NCI-H345 (cell line): ENCODE results near the gene MYO18B.
A peak's percentile ranks its signal among the peaks of the same experiment; 100 is the strongest.

Experiments used
- DNase-seq: peaks from one replicate; lab custom pipeline; 2025; lab: John Stamatoyannopoulos, UW

Gene MYO18B

DNA sequence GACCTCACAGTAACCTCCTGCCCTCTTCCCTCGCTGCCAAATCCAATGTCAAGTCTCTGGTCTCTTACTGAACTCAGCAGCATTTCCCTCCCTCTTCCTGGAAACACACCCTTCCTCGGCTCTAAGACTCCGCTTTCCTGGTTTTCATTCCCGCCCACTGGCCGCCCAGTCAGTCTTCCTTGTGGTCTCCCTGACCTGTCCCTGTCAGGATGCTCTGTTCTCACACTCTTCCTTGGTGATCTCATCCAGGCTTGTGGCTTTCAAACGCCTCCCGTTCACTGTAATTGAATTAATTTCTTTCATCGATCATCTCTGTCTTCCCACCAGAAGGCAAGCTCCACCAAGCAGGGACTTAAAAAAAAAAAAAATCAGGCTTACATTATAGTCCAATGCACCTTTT is 33.5 kb downstream of the MYO18B start:
- DNase-seq = no peak

DNA sequence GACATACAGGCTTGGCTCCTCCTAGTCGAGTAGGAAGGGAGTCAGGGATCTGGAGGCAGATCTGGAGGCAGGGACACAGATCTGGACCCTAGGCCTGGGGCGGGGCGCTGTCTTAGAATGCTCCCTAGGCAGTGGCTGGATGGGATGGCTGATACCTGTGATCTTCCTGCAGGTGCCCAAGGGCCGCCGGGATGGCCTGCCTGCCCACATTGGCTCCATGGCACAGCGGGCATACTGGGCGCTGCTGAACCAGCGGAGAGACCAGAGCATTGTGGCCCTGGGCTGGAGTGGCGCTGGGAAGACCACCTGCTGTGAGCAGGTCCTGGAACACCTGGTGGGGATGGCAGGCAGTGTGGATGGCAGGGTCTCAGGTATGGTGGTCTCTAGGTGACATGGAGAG is 35.4 kb downstream of the MYO18B start:
- no peak for DNase-seq

DNA sequence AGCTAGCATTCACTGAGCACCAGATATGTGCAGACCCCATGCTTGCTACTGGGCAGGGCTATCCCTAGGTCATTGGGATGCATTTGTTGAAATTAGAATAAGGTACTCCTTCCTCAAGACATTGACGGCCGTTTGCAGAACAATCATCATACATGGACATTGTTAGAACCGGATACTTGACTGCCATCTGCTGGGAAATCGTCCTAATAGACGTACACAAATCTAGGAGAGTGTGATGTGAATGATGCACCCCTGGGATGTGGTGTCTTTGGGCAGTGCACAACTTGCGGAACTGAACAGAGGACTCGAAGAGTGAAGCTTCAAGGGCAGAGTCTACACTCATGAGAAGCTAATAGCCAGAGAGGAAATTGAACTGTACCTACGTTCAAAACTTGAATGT is 35.9 kb downstream of the MYO18B start:
- no peak for DNase-seq

DNA sequence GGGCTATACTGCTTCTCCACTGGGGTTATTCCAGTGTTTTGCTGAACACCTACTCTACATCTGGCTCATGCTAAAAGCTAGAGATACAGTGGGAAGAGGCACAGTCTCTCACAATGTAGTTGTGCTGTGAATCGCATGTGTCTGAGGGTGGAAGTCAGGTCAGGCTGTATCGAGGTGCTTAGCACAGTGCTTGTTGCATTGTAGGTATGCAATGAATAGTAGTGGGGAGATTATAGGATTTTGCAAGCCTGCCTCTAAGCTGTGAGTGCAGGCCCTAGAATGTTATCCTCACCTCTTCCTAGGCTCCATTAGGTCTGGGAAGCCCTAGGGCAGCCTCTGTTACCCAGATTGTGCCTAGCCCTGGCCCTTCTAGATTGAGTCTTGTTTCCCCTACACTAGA is 37.4 kb downstream of the MYO18B start:
- no peak for DNase-seq

DNA sequence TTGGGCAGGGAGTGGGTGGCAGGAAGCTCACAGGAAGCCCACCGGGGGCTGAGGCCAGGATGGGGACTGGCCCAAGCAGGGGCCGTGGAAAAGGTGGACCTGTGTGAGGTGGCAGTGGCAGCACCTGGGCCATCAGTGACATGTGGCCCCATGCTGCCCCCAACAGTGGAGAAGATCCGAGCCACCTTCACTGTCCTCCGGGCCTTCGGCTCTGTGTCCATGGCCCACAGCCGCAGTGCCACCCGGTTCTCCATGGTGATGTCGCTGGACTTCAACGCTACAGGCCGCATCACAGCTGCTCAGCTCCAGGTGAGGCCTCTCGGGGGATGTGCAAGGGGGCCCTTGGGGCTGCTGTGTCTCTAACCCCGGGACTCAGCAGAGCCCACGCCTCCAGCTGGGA is 37.9 kb downstream of the MYO18B start:
- no peak for DNase-seq

DNA sequence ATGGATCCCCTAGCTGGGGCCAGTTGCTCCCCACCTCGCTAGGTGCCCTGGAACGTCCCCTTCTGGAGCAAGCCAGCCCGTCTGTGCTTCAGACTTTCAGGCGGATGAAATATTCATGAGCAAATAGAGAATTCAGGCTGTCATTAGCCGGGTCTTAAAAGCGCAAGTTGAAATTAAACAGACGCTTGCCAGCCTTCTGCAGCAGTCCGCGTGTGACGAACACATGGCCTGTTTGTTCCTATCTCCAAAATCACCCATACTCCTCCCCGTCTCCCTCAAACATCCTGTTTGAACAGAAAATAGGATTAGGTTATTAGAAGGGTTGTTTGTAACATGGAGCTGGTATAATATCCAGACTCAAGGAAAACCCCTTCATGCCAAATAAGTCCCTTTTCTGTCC is 38.7 kb downstream of the MYO18B start:
- DNase-seq = no peak

DNA sequence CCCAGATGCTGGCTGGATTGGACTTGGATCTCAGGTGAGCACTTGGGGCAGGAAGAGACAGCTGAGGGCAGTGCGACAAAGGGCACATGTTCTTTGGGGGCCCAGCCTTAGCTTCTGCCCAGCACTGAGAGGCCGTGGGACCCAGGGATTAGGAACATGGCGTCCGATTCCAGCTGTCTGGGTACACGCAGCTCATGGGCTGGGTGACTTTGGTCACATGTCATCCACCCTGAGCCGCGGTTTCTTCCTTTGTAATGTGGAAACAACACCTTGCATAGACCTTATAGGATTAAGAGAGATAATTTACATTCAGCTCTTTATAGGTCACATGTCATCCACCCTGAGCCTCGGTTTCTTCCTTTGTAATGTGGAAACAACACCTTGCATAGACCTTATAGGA is 39.8 kb downstream of the MYO18B start:
- DNase-seq = no peak

DNA sequence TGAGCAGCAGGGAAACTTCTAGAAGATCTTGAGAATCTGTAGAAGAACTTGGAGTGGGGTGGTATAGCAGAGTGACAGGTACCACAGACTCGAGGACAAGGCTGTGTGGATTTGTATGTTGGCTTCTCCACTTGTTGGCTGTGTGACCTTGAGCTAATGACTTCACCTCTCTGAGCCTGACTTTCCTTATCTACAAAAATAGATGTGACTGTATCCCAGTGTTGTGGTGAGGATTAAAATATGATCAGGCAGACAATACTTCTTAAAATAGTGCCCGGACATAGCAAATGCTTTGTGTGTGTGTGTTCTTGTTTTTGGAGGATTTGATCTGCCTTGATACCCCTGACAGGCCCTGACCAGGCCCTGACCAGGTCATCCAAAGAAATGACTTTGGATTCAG is 40.8 kb downstream of the MYO18B start:
- no peak for DNase-seq

DNA sequence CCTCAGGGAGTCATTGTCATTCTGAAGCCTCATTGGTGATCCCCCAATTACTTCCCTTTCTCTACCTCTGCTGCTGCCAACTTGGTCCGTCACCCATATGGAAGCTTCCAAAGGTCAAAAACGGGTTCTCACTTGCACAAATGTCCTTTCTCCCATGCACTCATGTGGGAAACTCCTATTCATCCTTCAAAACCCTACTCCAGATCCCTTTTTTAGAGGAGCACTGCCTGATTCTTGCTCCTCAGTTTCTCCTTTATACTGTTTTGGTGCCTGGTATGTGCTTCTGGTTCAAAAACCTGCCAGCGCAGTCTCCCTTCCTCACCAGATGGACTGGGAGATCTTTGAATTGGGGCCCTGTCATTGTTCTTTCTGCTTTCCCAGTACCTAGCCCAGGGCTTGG is 41.9 kb downstream of the MYO18B start:
- no peak for DNase-seq

DNA sequence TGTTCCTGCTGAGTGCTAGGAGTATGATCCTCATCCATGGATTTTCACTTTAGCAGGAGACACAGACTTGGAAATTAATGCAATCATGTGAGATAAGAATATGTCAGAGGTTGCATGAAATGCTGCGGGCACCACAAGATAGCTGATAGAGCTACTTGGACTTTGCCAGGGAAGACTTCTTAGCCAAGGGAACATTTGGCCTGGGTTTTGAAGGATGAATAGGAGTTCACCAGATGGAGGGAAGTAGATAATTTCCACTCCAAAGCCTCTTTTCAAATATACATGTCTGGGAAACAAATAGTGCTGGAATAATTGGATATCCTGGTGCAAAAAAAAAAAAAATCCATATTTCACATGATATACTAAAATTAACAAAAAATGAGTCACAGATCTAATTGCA is 44.2 kb downstream of the MYO18B start:
- no peak for DNase-seq

DNA sequence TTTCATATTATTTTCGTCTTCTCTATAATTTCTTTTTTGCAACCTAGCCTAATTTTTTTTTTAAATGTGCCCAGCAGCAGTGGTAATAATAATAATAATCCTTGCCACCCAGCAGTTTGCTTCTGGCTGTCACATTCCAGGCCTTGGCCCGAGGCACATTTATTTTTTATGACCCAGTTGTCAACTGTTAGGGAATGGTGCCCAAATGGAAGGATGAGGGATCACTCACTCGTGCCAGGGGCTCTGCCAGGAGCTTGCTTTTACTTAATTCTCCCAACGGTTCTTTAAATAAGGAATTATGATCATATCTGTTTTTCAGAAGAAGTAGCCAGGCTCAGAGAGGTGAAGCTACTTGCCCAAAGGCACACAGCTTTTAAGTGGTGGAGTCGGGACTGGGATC is 49.6 kb downstream of the MYO18B start:
- no peak for DNase-seq

DNA sequence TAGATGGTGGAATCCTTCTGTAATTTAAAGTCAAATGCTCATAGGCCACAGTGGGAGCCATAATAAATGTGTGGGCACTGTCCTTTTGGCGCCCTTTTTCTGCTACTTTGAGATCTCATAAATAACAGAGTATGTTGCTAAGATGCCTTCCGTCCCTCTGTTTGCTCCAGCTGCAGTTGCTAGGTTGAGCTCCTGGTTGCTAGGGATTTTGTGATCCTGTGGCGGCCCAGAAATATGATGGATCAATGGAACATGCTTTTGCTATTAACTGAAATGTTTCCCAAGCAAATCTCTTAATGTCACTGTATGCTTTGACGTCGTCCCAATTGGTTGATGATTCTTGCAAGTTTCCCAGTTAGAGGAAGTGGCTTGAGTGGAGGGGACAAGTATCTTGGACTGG is 53.5 kb downstream of the MYO18B start:
- DNase-seq = no peak

DNA sequence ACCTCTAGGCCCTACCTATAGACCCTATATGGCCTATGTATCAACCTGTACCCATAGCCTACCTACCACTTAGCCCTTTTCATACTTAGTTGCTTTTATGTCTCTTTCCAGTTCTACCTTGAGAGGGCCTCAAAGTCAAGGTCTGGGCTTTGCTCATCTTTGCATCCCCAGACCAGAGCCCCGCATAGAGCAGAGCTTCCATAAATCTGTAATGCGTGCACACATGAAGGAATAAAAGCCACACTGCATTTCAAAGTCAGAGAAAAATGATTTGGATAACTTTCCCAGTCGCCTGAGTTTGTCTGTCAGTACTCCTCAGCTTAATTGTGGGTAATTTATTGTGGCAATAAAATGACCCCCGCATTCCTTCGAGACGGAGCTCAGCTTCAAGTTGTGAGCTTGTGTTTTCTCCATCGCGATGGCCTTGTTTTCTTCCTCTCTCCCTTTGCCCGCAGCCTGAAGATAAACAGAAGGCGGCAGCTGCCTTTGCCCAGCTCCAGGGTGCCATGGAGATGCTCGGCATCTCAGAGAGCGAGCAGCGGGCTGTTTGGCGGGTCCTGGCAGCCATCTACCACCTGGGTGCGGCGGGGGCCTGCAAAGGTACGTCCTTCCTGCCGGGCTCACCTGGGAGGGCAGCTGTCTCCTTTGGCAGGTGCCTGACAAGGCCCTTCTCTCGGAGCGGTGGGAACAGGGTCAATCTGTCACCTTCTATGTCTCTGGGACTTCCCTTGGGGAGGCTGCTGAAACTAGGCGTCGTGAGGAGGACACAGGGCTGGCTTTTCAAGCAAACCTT is 55.7 kb downstream of the MYO18B start:
- DNase-seq = peak; percentile 52

DNA sequence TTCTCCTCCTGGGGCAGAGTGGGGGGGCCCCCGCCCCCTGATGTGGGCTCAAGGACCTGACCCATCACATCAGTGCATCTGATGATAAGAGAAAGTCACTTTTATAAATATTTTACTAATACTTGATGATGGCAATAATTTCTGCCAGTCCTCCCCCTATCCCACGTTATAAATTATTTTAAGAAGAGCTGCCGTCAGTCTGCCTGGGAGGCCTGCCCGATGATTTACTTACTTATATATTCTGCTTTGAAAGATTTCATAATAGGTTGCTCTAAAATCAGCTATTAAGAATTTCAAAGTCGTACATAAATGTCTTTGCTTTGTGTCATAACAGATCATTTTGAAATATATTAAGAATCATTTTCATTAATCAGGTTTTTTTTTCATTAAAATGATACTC is 58.8 kb downstream of the MYO18B start:
- DNase-seq = no peak

DNA sequence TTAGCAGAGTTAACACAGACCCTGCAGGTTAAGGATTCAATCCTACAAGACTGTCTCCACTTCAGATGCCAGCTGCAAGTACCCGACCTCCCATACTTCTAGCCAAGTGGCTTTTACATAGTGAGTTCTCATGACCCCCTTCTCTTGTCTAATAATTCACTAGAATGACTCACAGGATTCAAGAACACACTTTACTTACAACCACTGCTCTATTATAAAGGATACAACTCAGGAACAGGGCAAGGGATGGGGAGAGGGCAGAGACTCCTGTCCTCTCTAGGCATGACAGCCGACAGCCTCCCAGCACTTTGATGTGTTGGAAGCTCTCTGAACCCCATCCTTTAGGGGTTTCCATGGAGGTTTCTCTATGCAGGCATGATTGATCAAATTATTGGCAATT is 60.0 kb downstream of the MYO18B start:
- DNase-seq = no peak

DNA sequence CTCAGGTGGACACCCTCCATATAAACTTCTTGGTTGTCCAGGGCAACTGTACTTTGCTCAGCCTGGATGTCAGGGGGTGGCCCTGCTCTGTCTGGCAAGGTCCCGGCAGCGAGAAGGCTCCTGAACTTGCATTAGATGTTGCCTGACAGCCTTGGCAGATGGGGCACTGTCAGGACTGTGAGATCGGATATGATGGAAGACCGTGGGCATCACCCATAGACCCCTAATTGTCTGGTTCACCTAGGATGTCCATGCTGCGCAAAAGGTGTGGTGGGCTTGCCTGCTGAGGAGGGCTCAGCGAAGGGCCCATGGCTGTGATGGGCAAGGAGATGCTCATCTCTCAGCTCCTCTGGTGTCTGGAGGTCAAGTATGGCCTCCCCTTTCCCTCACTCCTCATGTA is 62.7 kb downstream of the MYO18B start:
- DNase-seq = no peak

DNA sequence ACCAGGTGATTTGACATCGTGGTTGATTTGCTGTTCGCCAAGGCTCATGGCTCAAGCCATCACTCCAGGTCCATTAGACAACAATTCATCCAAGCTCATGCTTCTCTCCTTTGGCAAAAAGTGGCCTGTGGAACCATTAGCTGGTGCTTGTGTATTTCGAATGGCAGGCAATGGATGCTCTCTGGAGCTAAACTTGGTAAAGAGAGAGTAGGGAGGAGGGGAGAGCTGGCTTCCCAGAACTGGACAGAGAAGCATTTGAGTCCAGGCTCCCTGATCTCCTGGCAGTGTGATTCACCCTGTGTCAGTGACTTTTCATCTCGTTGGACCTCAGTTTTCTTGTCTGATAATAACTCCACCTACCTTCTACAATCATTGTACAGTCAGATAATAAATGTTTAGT is 64.6 kb downstream of the MYO18B start:
- DNase-seq = no peak

DNA sequence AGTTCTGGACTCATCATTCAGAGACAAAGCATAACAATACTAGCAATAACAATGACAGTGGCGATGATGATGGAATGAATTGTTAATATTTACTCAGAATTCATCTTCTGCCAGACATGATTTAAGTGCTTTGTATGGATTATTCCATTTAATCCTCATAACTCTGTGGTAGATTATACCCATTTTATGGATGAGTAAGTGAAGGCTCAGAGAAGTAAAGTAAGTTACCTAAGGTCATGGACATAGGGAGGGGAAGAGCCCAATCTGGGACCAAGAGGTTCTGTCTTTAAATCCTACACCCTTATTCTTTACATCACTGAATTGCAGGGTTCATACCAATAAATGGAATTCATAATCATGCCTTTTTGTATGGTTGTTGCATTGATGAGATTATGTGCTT is 72.7 kb downstream of the MYO18B start:
- no peak for DNase-seq

DNA sequence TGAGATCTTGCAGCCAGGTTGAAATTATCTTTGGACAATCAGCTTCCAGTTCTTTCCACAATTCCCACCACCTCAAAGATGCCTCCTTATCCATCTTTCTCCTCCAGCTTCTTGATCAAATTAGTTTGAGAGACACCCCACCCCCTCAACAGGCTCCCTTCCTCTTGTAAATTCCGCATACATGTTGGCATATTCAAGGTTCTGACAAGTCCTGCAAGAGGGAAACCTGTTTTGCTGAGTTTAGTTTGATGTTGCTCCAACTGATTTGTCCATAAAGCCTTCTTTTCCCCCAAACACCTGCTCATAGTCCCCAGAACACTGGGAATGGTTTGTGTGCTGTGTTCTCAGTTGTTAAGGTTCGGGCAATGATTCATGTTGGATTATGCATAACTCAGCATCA is 73.6 kb downstream of the MYO18B start:
- DNase-seq = no peak

DNA sequence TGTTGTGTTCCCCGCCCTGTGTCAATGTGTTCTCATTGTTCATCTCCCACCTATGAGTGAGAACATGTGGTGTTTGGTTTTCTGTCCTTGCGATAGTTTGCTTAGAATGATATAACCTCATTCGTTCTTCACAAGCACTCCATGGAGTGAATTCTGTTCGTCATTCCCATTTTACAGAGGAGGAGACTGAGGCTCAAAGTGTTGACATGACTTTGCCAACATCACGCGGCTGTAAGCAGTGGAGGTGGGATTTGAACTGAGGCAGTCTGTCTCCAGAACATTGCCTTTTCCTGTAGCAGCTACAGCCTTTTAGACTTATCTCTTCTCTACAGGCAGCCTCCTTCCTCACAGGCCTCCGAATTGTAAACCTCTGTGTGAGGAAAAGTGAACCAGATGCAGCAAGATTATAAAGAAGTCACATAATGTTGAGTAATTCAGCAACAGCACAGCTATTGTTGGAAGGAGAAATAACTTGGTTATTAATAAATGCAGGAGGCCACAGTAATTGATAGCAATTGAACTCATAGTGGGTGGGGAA is 74.6 kb downstream of the MYO18B start:
- DNase-seq = no peak

DNA sequence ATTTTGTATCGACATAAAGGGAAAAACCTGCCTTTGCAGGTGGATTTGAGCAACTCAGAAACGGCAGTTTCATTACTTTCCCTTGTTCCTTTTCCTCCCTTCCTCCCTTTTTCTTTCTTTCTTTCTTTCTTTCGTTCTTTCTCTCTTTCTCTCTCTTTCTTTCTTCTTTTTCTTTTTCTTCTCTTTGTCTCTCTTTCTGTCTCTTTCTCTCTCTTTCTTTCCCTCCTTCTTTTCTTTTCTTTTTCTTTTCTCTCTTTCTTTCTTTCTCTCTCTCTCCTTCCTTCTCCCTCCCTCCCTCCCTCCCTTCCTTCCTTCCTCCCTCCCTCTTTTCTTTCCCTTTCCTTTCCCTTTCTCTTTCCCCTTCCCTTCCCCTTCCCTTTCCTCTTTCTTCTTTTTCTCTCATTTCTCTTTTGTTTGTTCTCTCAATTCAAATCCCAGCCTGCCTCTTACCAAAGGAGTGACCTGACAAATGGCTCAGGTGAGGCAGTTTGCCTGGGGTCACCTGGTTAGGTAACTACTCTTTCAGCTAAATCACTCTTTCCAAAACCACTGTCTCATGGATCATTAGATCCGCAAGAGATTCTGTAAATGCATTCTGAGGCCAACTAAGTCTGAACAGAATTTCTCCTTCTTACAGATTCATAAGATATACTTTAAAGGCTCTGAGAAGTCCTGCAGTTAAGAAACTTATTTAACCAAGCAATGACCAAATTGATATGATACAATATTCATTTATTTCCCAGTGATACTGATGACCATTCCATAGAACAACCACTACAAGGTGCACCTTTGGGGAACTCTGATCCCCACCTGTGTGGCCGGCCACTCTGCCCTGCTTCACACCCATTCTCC is 75.3 kb downstream of the MYO18B start:
- no peak for DNase-seq

DNA sequence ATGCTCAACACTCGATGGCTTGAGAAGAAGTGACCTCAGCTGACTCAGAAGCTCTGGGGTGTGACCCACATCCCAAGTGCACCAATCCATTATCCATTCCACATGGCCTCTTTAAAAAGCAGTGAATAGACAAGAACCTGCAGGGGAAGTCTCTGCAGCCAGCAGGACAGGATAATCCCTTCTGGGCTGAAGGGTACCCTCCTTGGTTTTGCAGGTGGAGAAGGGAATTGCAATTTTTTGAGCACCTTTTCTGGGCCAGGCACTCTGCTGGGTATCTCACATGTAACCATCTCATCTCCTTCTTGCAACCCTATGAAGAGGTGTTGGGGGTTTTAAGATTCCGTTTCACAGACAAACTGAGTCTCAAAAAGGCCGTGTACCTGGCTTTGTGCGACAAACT is 76.6 kb downstream of the MYO18B start:
- DNase-seq = no peak

DNA sequence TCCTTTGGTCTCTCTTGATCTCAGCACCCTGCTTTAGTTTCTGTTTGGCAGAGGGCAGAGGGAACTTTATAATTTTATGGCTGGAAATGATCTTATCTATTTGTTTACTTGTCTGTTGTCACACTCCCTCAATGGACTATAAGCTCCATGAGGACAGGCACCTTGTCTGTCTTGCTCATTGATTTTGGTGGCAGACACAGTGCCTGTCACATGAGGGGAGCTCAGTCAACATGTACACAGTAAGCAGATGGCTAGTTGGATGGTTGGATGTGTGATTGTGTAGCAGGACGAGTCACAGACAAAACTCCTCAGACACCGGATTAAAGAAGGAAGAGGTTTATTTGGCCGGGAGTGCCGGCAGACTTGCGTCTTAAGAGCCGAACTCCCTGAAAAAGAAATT is 80.4 kb downstream of the MYO18B start:
- DNase-seq = no peak
